Stimulated activated CD4-positive, alpha-beta T cell treated with anti-CD3 and anti-CD28 coated beads, TNF-alpha, amount 100 ng/mL, for 24 hours (primary cell): Measurements from ENCODE around the gene WDR1.

Experiments used
- DNase-seq, 3 experiments: peaks; one replicate each; pipeline ENCODE4 v3.0.0-alpha.2; 2020; ENCODE audit warnings: low read depth in 3 of 3

Gene WDR1

GRCh38 chr4:10114607-10115006 is 2.0 kb downstream of the WDR1 start:
- no peak for DNase-seq

- no peak for DNase-seq
Measured at GRCh38 chr4:10114147-10114546, 2.5 kb downstream of the WDR1 start.

- DNase-seq: no peak
Measured at GRCh38 chr4:10113362-10114047, 3.1 kb downstream of the WDR1 start.

- DNase-seq: no peak
Measured at GRCh38 chr4:10112658-10113284, 3.8 kb downstream of the WDR1 start.

- no peak for DNase-seq
Measured at GRCh38 chr4:10111067-10111801, 5.4 kb downstream of the WDR1 start.

- no peak for DNase-seq
Measured at GRCh38 chr4:10109995-10110670, 6.5 kb downstream of the WDR1 start.

GRCh38 chr4:10108818-10109783 is 7.5 kb downstream of the WDR1 start:
- DNase-seq: peak in 1 of 3 experiments; percentile 35

- DNase-seq: no peak
Measured at GRCh38 chr4:10108391-10108790, 8.2 kb downstream of the WDR1 start.

GRCh38 chr4:10107111-10108091 is 9.2 kb downstream of the WDR1 start:
- DNase-seq: no peak

GRCh38 chr4:10106421-10107039 is 10.1 kb downstream of the WDR1 start:
- DNase-seq: peak; percentile 66 to 74 (median 67)

GRCh38 chr4:10105920-10106319 is 10.7 kb downstream of the WDR1 start:
- DNase-seq: no peak

- no peak for DNase-seq
Measured at GRCh38 chr4:10105421-10105820, 11.2 kb downstream of the WDR1 start.

GRCh38 chr4:10104991-10105276 is 11.7 kb downstream of the WDR1 start:
- DNase-seq: no peak

GRCh38 chr4:10104211-10104990 is 12.2 kb downstream of the WDR1 start:
- DNase-seq: no peak

GRCh38 chr4:10102474-10103332 is 13.9 kb downstream of the WDR1 start:
- no peak for DNase-seq

GRCh38 chr4:10101671-10102473 is 14.7 kb downstream of the WDR1 start:
- DNase-seq: no peak

GRCh38 chr4:10100734-10101216 is 15.8 kb downstream of the WDR1 start:
- DNase-seq: no peak
